Stimulated activated CD4-positive, alpha-beta T cell treated with anti-CD3 and anti-CD28 coated beads, Interleukin-2, amount 100 ng/mL, for 48 hours (primary cell): Measurements from ENCODE around the gene TSPAN5.
A peak's percentile ranks its signal among the peaks of the same experiment; 100 is the strongest.

Experiments used
- DNase-seq, 2 donors: peaks; one replicate each; pipeline ENCODE4 v3.0.0-alpha.2; 2020

TSPAN5 gene

DNA sequence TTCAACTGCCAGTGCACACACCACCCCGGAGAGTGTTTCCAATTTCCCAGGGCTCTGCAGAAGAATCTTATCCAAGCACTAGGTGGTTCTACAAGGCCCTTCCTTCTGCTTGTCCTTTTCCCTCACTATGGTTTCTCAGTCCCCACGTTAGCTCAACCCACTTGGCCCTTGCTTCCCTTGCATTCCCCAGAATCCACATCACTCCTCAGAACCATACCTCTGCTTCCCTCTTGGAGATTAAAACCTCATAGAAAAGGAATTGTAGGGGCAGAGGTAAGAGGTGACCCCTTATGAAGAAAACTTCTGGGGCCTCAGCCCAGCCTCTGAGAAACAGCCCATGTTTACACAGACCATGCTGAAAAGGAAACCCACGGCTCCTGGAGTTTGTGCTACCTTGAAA, 42.4 kb downstream of the TSPAN5 start:
- no peak for DNase-seq

DNA sequence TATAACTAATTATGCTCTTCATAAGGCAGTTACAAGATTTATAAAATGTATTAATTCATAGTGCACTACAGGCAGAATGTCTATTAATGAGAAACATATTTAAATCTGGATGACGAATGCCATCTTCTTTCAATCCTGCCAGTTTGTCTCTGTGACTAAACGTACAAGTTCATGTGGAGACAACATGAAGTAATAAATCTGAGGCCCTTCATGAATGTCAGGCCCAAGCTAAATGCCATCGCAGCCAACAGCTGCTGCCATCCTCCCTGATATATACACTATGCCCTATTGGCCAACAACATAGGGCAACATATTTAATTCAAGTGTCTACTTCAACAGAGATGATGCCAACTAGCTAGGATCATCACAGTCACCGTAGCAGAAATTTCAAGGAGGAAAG, 43.7 kb downstream of the TSPAN5 start:
- DNase-seq: no peak

DNA sequence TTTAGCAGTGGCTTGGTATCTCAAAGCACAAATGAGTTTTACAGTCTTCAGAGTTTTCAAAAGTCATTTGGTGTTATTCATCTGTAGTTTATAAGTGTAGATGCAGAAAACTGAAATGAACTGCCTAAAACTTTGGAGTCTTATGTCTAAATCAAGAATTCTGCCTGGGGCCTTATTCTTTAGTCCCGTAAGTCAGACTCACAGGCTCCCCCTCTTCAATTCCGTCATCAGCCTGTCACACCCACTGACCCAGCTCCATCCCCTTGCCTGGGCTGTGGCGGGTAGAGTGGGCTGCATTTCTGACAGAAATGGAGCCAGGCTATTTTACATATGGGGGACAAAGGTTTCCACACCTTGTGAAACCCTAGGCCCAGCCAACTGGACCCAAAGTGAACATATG, 44.3 kb downstream of the TSPAN5 start:
- no peak for DNase-seq

DNA sequence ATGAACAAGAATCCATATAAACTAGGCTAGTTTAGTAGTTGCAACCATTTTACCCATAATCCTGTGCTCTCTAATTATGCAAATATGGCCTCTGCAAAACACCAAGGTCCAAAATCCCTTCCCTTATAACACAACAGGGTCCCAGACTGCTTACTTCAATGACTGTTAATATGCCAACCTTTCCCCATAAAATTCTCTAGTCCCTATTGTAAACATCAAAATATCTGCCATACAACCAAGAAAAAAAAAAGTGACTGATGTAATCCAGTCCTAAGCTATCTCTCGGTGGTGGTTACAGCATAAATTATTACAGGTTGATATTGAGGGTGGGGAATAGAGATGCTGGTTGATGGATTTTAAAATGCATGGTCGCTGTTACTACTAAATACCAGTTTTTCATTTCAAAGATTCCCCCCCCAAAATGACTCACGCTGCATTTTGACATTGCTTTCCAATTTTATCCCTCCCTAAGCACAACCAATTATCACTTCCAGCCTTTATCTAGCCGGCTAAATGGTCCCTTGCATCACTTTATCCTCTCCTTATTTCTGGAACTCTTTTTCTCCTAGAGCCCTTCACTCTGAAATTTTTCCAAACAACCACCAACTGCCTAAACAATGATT, 44.8 kb downstream of the TSPAN5 start:
- DNase-seq: no peak

DNA sequence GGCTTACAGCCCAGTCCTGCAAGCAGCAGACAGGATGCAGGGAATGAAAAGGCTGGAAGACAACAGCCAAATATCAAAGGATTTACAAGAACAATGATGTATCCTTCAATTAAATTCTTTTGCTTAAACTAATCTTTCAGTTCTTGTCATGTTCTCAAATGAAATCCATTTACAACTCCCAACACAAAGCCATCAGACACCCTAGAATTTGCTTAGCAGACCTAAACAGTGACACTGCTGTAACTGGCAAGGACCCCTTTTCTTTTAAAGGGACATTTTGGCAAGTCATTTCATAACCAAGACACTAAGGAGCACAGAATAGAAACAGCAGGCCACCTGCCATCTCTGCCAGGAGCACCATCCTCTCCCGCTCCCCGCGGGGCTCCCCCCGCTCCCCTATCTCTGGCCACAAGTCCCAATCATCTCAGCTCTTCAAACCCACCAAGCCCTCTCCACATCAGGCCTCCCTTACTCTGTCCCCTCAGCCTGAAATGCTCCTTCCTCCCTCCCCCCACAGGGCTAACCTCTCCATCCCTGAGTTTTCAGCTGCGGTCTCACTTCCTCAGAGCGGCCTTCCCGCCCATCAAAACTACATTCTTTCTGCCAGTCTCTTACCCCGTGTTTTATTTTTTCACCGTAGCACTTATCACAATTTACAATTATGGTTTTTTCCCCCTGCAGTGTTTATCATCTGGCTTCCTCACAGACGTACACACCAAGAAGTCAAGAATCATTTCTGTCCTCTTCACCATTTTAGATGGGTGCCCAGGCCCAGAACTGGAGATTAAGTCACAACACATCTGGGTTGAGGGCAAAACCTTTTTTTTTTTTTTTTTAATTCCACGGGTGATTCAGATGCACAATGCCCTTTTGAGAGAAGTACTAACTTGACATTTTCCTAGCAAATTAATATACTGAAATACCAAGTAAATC, 45.8 kb downstream of the TSPAN5 start:
- no peak for DNase-seq

DNA sequence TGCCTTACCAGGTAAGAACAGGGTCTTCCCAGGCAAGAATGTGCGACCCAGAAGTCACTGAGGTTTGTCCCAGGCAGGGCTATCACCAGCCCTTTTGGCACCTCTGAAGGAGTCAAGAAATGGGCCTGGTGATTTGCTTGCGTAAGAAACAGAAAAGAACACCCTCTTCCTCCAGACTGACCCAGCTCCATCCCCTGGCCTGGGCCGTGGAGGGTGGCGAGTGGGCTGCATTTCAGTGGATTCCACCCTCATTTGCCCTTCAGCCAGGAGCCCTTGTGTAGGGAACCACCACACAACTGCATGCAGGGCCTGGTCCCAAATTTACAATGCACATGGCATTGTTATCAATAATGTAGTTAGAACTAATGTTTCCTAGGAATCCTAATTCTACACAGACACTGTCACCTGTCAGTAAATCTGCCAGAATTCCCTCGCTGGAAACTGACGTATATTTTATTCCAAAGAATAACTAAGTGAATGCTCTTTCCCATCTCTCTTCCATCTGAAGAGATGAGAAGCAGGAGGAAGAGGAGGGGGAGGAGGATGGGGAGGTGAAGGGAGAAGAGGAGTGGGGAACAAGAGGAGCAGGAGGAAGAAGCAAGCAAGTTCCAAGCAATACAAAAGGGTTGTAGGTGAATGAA, 46.6 kb downstream of the TSPAN5 start:
- no peak for DNase-seq

DNA sequence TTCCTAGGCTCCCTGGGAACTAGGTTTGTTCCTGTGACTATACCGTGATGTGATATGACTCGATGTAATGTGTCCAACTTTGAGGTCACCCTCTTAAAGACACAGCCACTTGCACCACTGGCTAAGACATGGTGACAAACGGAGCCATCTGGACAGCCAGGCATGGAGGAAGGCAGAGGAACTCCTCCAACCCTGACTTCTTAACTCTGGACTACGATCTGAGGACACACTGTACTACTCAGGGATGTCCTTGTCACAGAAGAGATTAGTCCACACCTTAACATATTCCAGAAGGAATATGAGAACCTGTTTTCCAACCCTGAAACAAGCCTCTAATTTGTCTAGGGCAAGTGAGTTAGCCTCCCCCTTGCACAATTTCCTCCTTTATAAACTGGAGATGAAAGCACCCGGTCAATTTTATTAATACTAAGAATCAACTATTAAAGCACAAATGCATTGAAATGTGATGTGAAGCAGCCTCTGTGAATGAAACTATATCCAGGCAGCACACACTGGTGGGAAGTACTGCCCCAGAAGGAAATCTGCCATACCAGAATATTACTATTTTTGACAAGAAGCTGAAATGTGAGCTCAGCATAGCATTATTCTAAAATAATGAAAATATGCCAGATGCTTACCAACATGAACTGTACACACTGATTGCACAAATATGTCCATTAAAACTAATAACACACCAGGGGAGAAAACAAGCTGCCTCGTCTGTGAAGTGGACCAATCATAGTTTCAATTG, 47.3 kb downstream of the TSPAN5 start:
- no peak for DNase-seq

DNA sequence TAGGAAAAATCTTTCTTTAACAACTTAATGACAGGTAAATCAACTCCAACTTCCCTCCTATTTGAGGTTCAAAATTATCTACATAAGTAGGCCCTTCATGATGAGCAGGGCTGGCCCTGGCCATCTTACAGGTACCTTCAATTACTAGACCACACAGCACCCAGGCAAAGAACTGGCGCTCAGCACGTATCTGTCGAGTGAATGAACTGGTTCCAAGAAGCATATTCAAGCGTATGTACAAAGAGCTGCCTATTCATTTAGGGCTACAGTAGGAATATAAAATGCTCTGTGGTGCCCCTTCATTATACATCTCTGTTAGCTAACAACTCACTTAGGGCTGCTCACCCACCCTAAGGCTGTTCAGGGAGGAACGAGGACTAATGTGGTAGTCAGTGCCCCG, 48.0 kb downstream of the TSPAN5 start:
- no peak for DNase-seq

DNA sequence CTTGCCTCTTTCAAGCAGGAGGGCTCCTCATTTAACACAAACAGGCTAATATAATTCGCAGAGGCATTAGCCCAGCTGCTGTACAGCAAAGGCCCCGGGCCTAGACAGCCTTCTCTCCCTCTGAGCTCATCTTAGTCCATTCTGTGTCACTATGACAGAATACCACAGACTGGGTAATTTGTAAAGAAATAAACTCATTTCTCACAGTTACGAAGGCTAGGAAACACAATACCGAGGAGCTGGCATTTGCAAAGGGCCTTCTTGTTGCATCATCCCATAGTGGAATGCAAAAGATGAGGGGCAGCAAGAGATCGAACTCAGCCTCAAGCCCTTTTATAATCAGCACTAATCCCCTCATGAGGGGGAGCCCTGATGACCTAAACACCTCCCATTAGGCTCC, 48.5 kb downstream of the TSPAN5 start:
- no peak for DNase-seq

DNA sequence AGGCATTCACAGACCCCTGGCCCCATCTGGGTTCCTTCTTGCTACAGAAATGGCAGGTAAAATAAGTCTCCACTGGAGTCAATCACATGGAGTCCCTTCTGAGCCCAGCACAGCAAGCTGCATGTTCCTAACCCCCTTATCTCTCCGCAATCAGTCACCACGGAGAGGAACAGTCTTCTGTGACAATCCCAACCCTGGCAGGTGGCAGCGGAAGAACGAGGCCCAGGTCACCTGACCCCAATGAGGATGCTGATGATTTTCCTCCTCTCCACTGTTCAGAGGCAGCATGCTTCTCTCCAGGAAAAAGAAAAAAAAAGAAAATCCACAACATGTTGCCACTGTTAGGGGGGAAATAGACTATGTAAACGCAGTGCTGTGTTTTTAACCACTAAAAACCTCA, 50.1 kb downstream of the TSPAN5 start:
- no peak for DNase-seq

DNA sequence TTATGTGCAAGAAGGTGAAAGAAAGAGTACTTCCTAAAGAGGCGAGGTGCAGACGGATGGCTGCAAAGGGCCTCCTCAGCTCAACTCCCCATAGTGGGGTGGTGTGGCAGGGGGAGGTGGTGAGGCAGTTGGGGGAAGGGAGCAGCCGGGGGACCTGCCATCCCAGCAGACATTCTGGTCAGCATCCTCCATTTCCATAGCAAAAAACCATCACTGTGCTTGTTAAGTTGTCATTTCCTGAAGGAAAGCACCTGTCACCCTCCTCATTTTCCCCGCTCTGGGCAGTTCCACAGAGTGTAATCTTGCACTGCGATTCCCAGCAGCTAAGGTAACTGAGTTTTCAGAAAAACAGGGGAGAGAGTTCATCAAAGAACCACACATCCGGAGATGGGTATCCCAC, 51.5 kb downstream of the TSPAN5 start:
- DNase-seq: no peak

DNA sequence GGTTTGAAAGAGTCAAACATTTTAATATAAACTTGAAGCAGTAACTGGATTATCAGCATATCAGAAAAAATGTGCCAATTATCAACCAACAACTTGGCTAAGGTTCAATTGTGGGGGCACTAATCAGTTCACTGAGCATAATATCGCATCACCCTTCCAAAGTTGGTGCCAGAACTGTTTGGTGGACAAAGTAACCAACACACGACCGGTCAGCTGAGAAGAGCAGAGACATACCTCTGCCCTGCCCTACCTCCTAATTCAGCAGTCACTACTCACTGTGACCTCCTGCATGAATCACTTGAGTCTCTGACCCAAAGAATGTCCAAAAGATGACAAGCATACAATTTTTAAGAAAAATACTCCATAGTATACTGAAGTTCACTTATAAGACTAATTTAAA, 53.2 kb downstream of the TSPAN5 start:
- DNase-seq: no peak

DNA sequence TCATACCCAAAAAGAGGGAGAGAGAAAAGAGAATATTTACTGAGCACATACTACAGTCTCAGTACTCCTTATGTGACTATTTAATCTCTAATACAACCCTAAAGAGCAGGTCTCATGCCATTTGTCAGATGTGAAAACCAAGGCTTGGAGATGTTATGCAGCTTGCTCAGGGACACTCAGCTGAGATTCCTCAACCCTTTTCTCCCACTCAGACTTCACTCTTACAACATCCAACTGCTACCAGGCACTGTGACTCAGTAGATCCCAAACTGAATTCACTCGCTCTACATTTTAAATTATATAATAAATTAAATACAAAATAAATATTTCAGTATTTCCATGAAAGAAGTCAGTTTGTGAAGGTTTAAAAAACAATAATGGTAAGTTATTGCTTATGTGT, 53.7 kb downstream of the TSPAN5 start:
- DNase-seq: no peak

DNA sequence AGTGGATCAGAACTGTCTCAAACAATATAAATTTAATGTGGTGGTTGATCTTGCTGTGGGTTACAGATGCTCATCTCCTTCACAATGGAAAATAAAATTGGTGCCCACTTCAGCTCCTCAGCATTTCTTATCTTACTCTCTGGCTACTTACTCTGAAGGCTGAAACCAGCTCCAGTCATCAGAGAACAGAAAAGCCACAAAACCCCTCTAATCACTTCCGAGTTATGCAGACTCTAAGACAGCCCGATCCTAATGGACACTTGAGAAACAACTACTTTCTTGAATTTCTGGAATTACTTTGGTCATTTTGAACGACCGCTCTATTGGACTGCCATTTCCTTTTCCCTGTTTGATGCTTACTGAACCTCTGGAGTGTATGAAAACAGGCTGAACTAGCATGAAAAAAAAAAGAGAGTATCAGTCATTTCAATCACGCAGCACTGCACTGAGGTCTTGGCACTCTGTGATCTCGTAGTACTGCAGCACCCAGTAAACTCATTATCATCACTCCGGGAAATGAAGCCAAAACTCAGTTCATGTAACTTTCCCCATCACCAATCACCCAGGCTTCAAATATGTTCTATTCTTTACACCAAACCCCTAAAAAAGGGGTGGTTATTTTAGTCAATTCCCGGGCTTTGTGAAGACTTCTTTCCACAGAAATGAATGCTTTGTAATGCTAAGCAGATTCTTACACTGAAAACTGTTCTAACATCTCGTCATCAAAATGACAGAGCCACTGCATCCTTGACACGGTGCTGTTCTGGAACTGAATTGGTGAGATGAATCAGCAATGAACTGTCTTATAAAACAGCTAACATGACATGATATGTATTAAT, 54.5 kb downstream of the TSPAN5 start:
- no peak for DNase-seq

DNA sequence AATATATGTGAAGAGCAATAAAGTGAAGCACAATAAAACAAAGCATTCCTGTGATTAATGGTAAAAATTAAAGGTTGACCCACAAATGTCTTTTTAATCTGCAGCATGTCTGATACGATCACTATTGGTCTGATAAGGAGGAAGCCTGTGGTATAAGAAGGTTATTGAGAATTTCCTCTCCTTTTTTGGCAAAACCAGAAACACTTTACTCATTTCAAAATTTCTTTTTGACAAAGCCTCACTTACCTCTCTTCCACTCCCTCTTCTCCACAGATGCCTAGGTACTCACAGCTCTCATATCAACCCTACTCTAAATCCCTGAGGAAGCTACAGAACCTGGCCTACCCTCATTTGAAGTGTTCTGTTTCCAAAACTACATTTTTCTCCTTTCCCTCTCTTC, 56.1 kb downstream of the TSPAN5 start:
- DNase-seq: no peak

DNA sequence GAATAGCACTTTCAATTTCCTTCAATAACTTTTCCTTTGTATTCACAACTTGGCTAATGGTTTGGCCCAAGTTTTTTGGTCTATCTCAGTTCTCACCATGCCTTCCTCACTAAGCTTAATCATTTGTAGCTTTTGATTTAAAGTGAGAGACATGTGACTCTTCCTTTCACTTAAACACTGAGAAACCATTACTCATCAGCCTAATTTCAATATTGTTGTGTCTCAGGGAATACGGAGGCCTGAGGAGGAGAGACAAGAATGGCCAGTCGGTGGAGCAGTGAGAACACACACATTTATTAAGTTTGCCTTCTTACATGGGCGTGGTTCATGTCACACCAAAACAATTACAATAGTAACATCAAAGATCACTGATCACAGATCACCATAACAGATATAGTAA, 56.7 kb downstream of the TSPAN5 start:
- DNase-seq: peak in 1 of 2 donors; percentile 15

DNA sequence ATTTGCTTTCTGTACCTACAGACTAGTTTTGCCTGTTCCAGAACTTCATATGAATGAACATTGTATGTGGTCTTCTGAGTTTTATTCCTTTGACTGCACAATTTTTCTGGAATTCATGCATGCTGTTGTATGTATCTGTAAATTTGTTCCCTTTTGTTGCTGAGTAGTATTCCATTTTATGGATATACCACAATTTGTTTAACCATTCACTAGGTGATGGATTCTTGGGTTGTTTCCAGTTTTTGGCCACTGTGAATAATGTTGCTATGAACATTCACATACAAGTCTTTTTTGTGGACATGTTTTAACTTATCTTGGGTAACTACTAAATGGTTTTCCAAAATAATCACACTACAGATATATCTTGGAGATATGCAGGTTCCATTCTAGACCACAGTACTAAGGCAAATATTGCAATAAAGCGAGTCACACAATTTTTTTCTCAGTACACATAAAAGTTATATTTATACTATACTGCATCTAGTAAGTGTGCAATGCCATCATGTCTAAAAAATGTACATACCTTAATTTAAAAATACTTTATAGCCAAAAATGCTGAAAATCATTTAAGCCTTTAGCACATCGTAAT, 58.7 kb downstream of the TSPAN5 start:
- DNase-seq: no peak

DNA sequence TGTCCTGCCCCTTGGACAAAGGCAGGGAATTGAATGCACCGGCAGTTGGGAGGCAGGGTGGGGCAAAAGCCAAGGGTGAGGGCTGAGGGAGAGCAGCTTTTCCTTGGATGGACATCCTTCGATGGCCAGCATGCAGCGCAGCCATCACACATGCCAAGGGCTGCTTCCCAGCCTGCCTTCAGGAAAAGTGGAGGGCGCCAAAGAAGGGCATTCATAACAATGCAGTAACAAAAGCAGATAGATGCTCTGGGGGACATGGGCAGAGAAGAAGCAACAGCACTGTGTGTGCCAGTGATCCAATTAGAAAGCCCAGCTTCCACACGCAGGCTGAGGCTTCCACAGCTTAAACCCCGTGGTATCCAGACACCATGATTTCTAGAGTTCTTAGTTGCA, 71.5 kb downstream of the TSPAN5 start:
- DNase-seq: no peak

DNA sequence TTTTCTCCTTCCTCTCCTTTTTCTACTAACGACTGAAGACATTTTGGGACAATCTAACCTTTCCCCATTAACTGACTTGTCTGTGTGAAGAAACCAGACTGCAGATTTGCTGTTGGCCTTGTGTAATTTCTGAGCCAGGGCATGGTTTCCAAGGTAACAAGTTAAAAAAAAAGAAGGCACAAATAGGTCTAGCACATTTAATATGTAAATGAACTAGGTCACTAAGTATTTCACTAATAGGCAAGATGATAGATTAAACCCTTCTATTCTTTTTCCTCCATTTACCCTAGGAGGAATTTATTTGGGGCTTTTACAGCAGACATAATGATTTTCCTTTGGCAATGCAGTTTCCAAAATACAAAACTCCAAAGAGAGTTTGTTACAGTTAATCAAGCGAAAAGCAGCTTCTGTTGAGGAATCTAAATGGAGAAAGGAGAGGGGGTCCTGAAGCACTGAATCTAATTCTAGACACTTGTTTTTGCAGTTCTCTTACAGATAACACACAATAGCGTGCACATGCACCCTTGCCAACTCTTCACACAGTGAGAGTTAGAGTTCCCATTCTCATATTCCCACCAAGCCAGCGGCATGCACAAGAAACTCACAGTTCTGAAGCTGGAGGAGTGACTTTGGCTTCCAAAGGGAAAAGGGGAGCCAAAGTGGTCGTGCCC, 72.0 kb downstream of the TSPAN5 start:
- no peak for DNase-seq

DNA sequence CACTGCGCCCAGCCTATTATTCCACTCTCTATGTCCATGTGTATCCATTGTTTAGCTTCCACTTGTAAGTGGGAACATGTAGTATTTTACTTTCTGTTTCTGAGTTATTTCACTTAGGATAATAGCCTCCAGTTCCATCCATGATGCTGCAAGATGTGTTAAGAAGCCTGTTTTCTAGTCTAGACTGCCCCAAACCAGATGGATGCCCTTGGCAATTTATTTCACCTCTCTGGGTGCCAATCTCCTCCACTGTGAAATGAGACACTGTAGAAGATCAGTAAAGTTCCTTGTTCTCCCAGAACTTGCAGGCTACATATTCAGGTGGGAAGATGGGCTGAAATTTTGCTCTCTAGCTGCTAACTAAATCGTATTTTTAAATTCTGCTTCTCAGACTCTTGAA, 72.8 kb downstream of the TSPAN5 start:
- no peak for DNase-seq

DNA sequence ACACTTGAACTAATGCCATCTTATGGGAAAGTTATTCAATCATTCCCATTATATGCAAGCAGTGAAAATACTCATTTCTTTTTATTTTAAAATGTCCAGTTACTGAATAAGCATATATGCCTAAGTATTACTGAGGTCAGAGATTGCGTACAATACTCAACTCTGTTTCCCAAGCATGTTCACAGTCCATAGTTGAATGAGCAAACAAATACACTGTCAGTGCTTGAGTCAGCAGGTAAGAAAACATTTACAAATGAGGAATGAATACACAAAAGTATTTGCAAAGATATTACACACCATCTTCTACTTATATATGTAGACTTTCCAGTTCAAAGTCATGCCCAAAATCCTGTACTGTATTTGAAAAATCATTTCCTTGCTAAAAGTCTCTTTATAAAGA, 74.1 kb downstream of the TSPAN5 start:
- no peak for DNase-seq
